SK-N-SH (cell line): ENCODE measurements around the gene GTSF1L.

ENCODE experiments used
- CHD2 ChIP-seq: fragments of 150-350 bp; IDR thresholded peaks from 2 replicates; pipeline ENCODE4 v1.6.1; 2018; ENCODE audit warnings: low read length; ENCODE audit not compliant: partially characterized antibody
- EP300 ChIP-seq, 2 experiments: IDR thresholded peaks; 2 replicates each; pipeline versions ENCODE4 v1.4.0 to v1.6.1; 2012; ENCODE audit warnings: borderline replicate concordance in 1 of 2, low read depth in 1 of 2, low read length in 1 of 2
- FOXJ3 ChIP-seq: sonication (generic); formaldehyde crosslinking; IDR thresholded peaks from 2 replicates; pipeline ENCODE4 v1.5.1; 2020; ENCODE audit warnings: mild to moderate bottlenecking, missing genetic modification reagents
- FOXM1 ChIP-seq: IDR thresholded peaks from 2 replicates; pipeline ENCODE4 v1.4.0; 2012; ENCODE audit warnings: low read depth, mild to moderate bottlenecking
- GABPA ChIP-seq: IDR thresholded peaks from 2 replicates; pipeline ENCODE4 v1.4.0; 2012; ENCODE audit warnings: low read depth, mild to moderate bottlenecking
- MXI1 ChIP-seq: IDR thresholded peaks from 2 replicates; pipeline ENCODE4 v1.6.1; 2012; ENCODE audit warnings: mild to moderate bottlenecking, low read depth, low read length, improper control_type of control experiment
- RAD21 ChIP-seq: IDR thresholded peaks from 2 replicates; pipeline ENCODE4 v1.6.1; 2012; ENCODE audit warnings: mild to moderate bottlenecking, low read length
- RXRA ChIP-seq: IDR thresholded peaks from 2 replicates; pipeline ENCODE4 v1.4.0; 2012; ENCODE audit warnings: low read depth, mild to moderate bottlenecking, borderline replicate concordance
- TAF1 ChIP-seq: IDR thresholded peaks from 2 replicates; pipeline ENCODE4 v1.6.1; 2012; ENCODE audit warnings: low read depth, mild to moderate bottlenecking, low read length, moderate library complexity, borderline replicate concordance
- YY1 ChIP-seq: IDR thresholded peaks from 2 replicates; pipeline ENCODE4 v1.4.0; 2012; ENCODE audit warnings: low read depth, mild to moderate bottlenecking
- TF ChIP-seq, protein P1 (sequence below): fragments of 200-600 bp; sonication (generic); IDR thresholded peaks from 2 replicates; pipeline ENCODE4 v1.6.1; 2017; ENCODE audit warnings: antibody characterized with exemption, mild to moderate bottlenecking, moderate library complexity
- TF ChIP-seq, protein P2 (sequence below): IDR thresholded peaks from 2 replicates; pipeline ENCODE4 v1.6.1; 2012; ENCODE audit warnings: mild to moderate bottlenecking, low read depth, low read length, moderate library complexity
- TF ChIP-seq, protein P3 (sequence below): IDR thresholded peaks from 2 replicates; pipeline ENCODE4 v1.4.0; 2012; ENCODE audit warnings: low read depth
- TF ChIP-seq, protein P4 (sequence below): IDR thresholded peaks from 2 replicates; pipeline ENCODE4 v1.4.0; 2012; ENCODE audit warnings: low read depth, borderline replicate concordance

DNA sequence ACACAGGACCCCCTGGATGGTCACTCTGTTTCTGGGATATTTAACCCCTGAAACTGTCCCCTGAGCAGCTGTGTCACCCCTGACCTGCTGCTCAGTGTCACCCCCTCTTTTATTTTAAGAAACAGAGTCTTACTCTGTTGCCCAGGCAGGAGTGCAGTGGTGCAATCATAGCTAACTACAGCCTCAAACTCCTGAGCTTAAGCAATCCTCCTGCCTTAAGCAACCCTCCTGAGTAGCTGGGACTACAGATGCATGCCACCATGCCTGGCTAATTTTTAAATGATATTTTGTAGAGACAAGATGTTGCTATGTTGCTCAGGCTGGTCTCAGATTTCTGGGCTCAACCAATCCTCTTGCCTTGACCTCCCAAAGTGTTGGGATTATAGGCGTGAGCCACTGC lies 21.5 kb upstream of the GTSF1L start:
- TF ChIP-seq, protein P1, sequence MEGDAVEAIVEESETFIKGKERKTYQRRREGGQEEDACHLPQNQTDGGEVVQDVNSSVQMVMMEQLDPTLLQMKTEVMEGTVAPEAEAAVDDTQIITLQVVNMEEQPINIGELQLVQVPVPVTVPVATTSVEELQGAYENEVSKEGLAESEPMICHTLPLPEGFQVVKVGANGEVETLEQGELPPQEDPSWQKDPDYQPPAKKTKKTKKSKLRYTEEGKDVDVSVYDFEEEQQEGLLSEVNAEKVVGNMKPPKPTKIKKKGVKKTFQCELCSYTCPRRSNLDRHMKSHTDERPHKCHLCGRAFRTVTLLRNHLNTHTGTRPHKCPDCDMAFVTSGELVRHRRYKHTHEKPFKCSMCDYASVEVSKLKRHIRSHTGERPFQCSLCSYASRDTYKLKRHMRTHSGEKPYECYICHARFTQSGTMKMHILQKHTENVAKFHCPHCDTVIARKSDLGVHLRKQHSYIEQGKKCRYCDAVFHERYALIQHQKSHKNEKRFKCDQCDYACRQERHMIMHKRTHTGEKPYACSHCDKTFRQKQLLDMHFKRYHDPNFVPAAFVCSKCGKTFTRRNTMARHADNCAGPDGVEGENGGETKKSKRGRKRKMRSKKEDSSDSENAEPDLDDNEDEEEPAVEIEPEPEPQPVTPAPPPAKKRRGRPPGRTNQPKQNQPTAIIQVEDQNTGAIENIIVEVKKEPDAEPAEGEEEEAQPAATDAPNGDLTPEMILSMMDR = no peak
- TF ChIP-seq, protein P2, sequence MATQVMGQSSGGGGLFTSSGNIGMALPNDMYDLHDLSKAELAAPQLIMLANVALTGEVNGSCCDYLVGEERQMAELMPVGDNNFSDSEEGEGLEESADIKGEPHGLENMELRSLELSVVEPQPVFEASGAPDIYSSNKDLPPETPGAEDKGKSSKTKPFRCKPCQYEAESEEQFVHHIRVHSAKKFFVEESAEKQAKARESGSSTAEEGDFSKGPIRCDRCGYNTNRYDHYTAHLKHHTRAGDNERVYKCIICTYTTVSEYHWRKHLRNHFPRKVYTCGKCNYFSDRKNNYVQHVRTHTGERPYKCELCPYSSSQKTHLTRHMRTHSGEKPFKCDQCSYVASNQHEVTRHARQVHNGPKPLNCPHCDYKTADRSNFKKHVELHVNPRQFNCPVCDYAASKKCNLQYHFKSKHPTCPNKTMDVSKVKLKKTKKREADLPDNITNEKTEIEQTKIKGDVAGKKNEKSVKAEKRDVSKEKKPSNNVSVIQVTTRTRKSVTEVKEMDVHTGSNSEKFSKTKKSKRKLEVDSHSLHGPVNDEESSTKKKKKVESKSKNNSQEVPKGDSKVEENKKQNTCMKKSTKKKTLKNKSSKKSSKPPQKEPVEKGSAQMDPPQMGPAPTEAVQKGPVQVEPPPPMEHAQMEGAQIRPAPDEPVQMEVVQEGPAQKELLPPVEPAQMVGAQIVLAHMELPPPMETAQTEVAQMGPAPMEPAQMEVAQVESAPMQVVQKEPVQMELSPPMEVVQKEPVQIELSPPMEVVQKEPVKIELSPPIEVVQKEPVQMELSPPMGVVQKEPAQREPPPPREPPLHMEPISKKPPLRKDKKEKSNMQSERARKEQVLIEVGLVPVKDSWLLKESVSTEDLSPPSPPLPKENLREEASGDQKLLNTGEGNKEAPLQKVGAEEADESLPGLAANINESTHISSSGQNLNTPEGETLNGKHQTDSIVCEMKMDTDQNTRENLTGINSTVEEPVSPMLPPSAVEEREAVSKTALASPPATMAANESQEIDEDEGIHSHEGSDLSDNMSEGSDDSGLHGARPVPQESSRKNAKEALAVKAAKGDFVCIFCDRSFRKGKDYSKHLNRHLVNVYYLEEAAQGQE = no peak
- TF ChIP-seq, protein P3, sequence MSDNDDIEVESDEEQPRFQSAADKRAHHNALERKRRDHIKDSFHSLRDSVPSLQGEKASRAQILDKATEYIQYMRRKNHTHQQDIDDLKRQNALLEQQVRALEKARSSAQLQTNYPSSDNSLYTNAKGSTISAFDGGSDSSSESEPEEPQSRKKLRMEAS = no peak
- no peak for TF ChIP-seq EP300 (IDR thresholded peaks at IDR 0.05; ENCODE audit: borderline replicate concordance in 1 of 2, low read depth in 1 of 2, low read length in 1 of 2)
- no peak for TF ChIP-seq RXRA
- TF ChIP-seq FOXJ3 (CRISPR knock-in tag) = no peak
- no peak for TF ChIP-seq YY1
- TF ChIP-seq CHD2 = no peak
- no peak for TF ChIP-seq RAD21
- no peak for TF ChIP-seq MXI1
- no peak for TF ChIP-seq FOXM1
- TF ChIP-seq, protein P4, sequence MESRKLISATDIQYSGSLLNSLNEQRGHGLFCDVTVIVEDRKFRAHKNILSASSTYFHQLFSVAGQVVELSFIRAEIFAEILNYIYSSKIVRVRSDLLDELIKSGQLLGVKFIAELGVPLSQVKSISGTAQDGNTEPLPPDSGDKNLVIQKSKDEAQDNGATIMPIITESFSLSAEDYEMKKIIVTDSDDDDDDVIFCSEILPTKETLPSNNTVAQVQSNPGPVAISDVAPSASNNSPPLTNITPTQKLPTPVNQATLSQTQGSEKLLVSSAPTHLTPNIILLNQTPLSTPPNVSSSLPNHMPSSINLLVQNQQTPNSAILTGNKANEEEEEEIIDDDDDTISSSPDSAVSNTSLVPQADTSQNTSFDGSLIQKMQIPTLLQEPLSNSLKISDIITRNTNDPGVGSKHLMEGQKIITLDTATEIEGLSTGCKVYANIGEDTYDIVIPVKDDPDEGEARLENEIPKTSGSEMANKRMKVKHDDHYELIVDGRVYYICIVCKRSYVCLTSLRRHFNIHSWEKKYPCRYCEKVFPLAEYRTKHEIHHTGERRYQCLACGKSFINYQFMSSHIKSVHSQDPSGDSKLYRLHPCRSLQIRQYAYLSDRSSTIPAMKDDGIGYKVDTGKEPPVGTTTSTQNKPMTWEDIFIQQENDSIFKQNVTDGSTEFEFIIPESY = no peak
- TF ChIP-seq TAF1 = no peak
- TF ChIP-seq GABPA = no peak
